HEK293 (cell line): ENCODE data around the gene AP3B1.

Experiments used
- CTCF ChIA-PET: fragments of 350-600 bp; formaldehyde crosslinking; extraction: SDS; loops from one replicate; lab custom pipeline; 2021; ENCODE audit warnings: antibody characterized with exemption; lab: Yijun Ruan, JAX
- POLR2A ChIA-PET: fragments of 300-600 bp; formaldehyde crosslinking; extraction: SDS; loops from one replicate; lab custom pipeline; 2020; ENCODE audit warnings: antibody characterized with exemption, inconsistent platforms; lab: Yijun Ruan, JAX
- H3K27ac ChIP-seq: fragments of 200-500 bp; sonication (Bioruptor generic); 2 replicates; pipeline ENCODE4 v1.5.1; 2014; ENCODE audit warnings: low read depth, low read length, control low read depth, inconsistent platforms; ENCODE audit errors: extremely low read depth
- H3K36me3 ChIP-seq, 2 experiments: fragments of 200-500 bp in 1 of 2; sonication (Bioruptor generic) in 1 of 2; 1 replicate in 1 of 2; 2 replicates in 1 of 2; pipeline ENCODE4 v1.5.1; 2014 to 2017; ENCODE audit warnings: inconsistent platforms in 2 of 2, low read length in 2 of 2; ENCODE audit not compliant: control insufficient read depth in 2 of 2, insufficient read depth in 1 of 2
- H3K4me1 ChIP-seq: fragments of 200-500 bp; sonication (Bioruptor generic); 2 replicates; pipeline ENCODE4 v1.5.1; 2014; ENCODE audit warnings: mild to moderate bottlenecking, low read length, inconsistent platforms; ENCODE audit not compliant: control insufficient read depth, insufficient read depth
- H3K4me3 ChIP-seq: 2 replicates; pipeline ENCODE4 v1.5.1; 2011; ENCODE audit warnings: low read depth, mild to moderate bottlenecking, control low read depth, low read length, moderate library complexity
- H3K9me3 ChIP-seq: fragments of 200-500 bp; sonication (Bioruptor generic); 2 replicates; pipeline ENCODE4 v1.5.1; 2014; ENCODE audit warnings: low read depth, low read length, inconsistent platforms; ENCODE audit not compliant: control insufficient read depth, insufficient read depth
- EGR2 ChIP-seq: fragments of 450-650 bp; formaldehyde crosslinking; IDR thresholded peaks from 2 replicates; pipeline ENCODE4 v1.5.1; 2016; ENCODE audit warnings: low read depth, missing biosample characterization, missing genetic modification characterization
- PRDM1 ChIP-seq: fragments of 450-650 bp; formaldehyde crosslinking; IDR thresholded peaks from 2 replicates; pipeline ENCODE4; 2016; ENCODE audit warnings: missing biosample characterization, missing genetic modification characterization
- ZBTB1 ChIP-seq: fragments of 450-650 bp; formaldehyde crosslinking; IDR thresholded peaks from 2 replicates; pipeline ENCODE4 v1.5.1; 2016; ENCODE audit warnings: missing biosample characterization, missing genetic modification characterization
- ZBTB11 ChIP-seq: fragments of 450-650 bp; formaldehyde crosslinking; conservative IDR thresholded peaks from 2 replicates; pipeline ENCODE4 v1.5.1; 2016; ENCODE audit warnings: low read depth, missing biosample characterization, missing genetic modification characterization
- ZFP37 ChIP-seq: fragments of 450-650 bp; formaldehyde crosslinking; IDR thresholded peaks from 2 replicates; pipeline ENCODE4 v1.5.1; 2016; ENCODE audit warnings: missing biosample characterization, missing genetic modification characterization
- ZNF132 ChIP-seq: fragments of 450-650 bp; formaldehyde crosslinking; IDR thresholded peaks from 2 replicates; pipeline ENCODE4 v1.5.1; 2017; ENCODE audit warnings: missing biosample characterization, missing genetic modification characterization, borderline replicate concordance
- ZNF133 ChIP-seq: fragments of 450-650 bp; formaldehyde crosslinking; IDR thresholded peaks from 2 replicates; pipeline ENCODE4 v1.5.1; 2016; ENCODE audit warnings: missing biosample characterization, missing genetic modification characterization
- ZNF311 ChIP-seq: fragments of 450-650 bp; formaldehyde crosslinking; IDR thresholded peaks from 2 replicates; pipeline ENCODE4 v1.5.1; 2017; ENCODE audit warnings: missing biosample characterization, missing genetic modification characterization, borderline replicate concordance
- ZNF366 ChIP-seq: fragments of 450-650 bp; formaldehyde crosslinking; conservative IDR thresholded peaks from 2 replicates; pipeline ENCODE4 v1.5.1; 2016; ENCODE audit warnings: missing biosample characterization, missing genetic modification characterization
- ZNF394 ChIP-seq: fragments of 450-650 bp; formaldehyde crosslinking; IDR thresholded peaks from 2 replicates; pipeline ENCODE4 v1.5.1; 2016; ENCODE audit warnings: missing biosample characterization, missing genetic modification characterization, mild to moderate bottlenecking, moderate library complexity, borderline replicate concordance
- ZNF513 ChIP-seq: fragments of 450-650 bp; IDR thresholded peaks from 2 replicates; pipeline ENCODE4 v1.5.1; 2018; ENCODE audit warnings: missing biosample characterization, missing genetic modification characterization
- ZNF544 ChIP-seq: fragments of 450-650 bp; formaldehyde crosslinking; IDR thresholded peaks from 2 replicates; pipeline ENCODE4 v1.5.0; 2017; ENCODE audit warnings: missing biosample characterization, missing genetic modification characterization
- ZNF548 ChIP-seq: fragments of 450-650 bp; formaldehyde crosslinking; IDR thresholded peaks from 2 replicates; pipeline ENCODE4 v1.5.1; 2016; ENCODE audit warnings: missing biosample characterization, missing genetic modification characterization
- ZNF549 ChIP-seq: fragments of 450-650 bp; IDR thresholded peaks from 2 replicates; pipeline ENCODE4 v1.5.1; 2018; ENCODE audit warnings: missing biosample characterization, missing genetic modification characterization, mild to moderate bottlenecking, inconsistent platforms, moderate library complexity
- ZNF561 ChIP-seq: fragments of 450-650 bp; IDR thresholded peaks from 2 replicates; pipeline ENCODE4 v1.5.1; 2018; ENCODE audit warnings: missing biosample characterization, missing genetic modification characterization, borderline replicate concordance
- ZNF701 ChIP-seq: fragments of 450-650 bp; formaldehyde crosslinking; IDR thresholded peaks from 2 replicates; pipeline ENCODE4 v1.5.1; 2016; ENCODE audit warnings: missing biosample characterization, missing genetic modification characterization
- TF ChIP-seq, protein P1 (sequence below): fragments of 450-650 bp; formaldehyde crosslinking; IDR thresholded peaks from 2 replicates; pipeline ENCODE4 v1.5.1; 2016; ENCODE audit warnings: missing biosample characterization, missing genetic modification characterization
- TF ChIP-seq, protein P2 (sequence below): fragments of 450-650 bp; formaldehyde crosslinking; IDR thresholded peaks from 2 replicates; pipeline ENCODE4 v1.5.1; 2016; ENCODE audit warnings: missing biosample characterization, missing genetic modification characterization
- TF ChIP-seq, protein P3 (sequence below): fragments of 450-650 bp; formaldehyde crosslinking; IDR thresholded peaks from 2 replicates; pipeline ENCODE4 v1.5.1; 2016; ENCODE audit warnings: missing biosample characterization, missing genetic modification characterization

Gene AP3B1

GRCh38 chr5:78336698-78337097 lies 42.2 kb upstream of the AP3B1 start (continued):
- TF ChIP-seq, protein P1, sequence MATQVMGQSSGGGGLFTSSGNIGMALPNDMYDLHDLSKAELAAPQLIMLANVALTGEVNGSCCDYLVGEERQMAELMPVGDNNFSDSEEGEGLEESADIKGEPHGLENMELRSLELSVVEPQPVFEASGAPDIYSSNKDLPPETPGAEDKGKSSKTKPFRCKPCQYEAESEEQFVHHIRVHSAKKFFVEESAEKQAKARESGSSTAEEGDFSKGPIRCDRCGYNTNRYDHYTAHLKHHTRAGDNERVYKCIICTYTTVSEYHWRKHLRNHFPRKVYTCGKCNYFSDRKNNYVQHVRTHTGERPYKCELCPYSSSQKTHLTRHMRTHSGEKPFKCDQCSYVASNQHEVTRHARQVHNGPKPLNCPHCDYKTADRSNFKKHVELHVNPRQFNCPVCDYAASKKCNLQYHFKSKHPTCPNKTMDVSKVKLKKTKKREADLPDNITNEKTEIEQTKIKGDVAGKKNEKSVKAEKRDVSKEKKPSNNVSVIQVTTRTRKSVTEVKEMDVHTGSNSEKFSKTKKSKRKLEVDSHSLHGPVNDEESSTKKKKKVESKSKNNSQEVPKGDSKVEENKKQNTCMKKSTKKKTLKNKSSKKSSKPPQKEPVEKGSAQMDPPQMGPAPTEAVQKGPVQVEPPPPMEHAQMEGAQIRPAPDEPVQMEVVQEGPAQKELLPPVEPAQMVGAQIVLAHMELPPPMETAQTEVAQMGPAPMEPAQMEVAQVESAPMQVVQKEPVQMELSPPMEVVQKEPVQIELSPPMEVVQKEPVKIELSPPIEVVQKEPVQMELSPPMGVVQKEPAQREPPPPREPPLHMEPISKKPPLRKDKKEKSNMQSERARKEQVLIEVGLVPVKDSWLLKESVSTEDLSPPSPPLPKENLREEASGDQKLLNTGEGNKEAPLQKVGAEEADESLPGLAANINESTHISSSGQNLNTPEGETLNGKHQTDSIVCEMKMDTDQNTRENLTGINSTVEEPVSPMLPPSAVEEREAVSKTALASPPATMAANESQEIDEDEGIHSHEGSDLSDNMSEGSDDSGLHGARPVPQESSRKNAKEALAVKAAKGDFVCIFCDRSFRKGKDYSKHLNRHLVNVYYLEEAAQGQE: no peak

DNA sequence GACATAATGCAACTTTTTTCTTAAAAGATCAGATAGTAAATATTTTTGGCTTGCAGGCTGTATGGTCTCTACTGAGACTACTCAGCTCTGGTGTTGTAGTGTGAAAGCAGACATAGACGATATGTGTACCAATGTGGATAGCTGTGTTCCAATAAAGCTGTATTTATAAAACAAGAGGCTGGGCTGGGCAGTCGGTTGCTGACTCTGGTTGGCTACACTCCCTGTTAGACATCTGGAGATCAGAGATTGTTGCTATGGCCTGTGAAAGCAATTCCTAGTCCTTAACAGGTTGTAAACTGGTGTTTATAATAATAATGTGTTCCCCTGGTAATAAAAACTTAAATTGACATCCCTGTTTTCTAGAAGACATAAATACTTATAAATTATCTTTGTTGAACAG lies 41.5 kb upstream of the AP3B1 start:
- no peak overlapping the region for H3K27ac ChIP-seq
- POLR2A ChIA-PET: no interaction called here
- H3K4me1 ChIP-seq: no peaks in the 10 kb centered on the region
- H3K36me3 ChIP-seq: no peaks in the 10 kb centered on the region
- no peak overlapping the region for H3K4me3 ChIP-seq
- no peak for TF ChIP-seq ZNF701 (tag by site-specific recombination)
- TF ChIP-seq ZFP37 (tag by site-specific recombination): no peak
- no peak for TF ChIP-seq ZNF311
- no peak for TF ChIP-seq ZNF544 (tag by site-specific recombination)
- no peak for TF ChIP-seq ZNF513 (tag by site-specific recombination)
- TF ChIP-seq ZNF366 (tag by site-specific recombination): no peak
- no peak for TF ChIP-seq PRDM1 (tag by site-specific recombination)
- TF ChIP-seq ZNF394 (tag by site-specific recombination): no peak
- TF ChIP-seq ZNF132 (tag by site-specific recombination): no peak
- TF ChIP-seq ZBTB1 (tag by site-specific recombination): no peak
- TF ChIP-seq ZNF561 (tag by site-specific recombination): no peak
- TF ChIP-seq, all 188 proteins: peak for 0
- H3K9me3 ChIP-seq: no peaks in the 10 kb centered on the region
- CTCF ChIA-PET: interaction anchor here (0.6 to 0.8 kb wide), 2 partner anchors 489 to 567 kb away, joined by 3 read pairs; no protein-coding TSS in a partner anchor

DNA sequence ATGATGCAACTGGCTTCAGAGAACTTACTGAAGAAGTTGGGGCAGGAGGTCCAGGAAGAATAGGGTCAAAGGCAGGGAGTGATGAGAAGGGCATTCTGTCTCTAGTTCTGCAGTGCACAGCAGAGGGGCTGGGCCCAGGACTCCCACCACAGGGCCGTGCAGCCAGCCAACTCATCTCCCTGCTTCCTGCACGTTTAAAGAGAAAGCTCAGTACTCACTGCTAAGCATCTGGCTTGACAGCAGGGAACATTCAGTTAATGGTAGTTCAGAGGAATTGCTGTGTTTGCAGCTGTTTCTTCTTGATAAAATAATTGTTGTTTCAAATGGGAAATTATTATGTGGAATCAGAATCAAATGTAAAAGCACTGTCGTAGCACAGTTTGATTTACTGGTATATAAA lies 40.3 kb upstream of the AP3B1 start:
- no peaks in the 10 kb centered on the region for H3K4me1 ChIP-seq
- CTCF ChIA-PET: interaction anchor here (0.6 to 1.0 kb wide), 2 partner anchors 13 to 20 kb away, joined by 6 read pairs; no protein-coding TSS in a partner anchor
- no peak overlapping the region for H3K4me3 ChIP-seq
- no peaks in the 10 kb centered on the region for H3K9me3 ChIP-seq
- H3K27ac ChIP-seq: no peak overlapping the region
- POLR2A ChIA-PET: interaction anchor here (0.7 kb wide), 1 partner anchor 25 kb away, joined by 3 read pairs; no protein-coding TSS in a partner anchor
- H3K36me3 ChIP-seq: no peaks in the 10 kb centered on the region
- TF ChIP-seq ZBTB11 (tag by site-specific recombination) (no peak), ZNF548 (tag by site-specific recombination) (no peak), EGR2 (tag by site-specific recombination) (no peak), ZNF133 (tag by site-specific recombination) (no peak), ZNF549 (tag by site-specific recombination) (no peak)
- TF ChIP-seq, protein P2, sequence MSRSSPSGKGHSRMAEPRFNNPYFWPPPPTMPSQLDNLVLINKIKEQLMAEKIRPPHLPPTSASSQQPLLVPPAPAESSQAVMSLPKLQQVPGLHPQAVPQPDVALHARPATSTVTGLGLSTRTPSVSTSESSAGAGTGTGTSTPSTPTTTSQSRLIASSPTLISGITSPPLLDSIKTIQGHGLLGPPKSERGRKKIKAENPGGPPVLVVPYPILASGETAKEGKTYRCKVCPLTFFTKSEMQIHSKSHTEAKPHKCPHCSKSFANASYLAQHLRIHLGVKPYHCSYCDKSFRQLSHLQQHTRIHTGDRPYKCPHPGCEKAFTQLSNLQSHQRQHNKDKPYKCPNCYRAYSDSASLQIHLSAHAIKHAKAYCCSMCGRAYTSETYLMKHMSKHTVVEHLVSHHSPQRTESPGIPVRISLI: no peak
- TF ChIP-seq, protein P3, sequence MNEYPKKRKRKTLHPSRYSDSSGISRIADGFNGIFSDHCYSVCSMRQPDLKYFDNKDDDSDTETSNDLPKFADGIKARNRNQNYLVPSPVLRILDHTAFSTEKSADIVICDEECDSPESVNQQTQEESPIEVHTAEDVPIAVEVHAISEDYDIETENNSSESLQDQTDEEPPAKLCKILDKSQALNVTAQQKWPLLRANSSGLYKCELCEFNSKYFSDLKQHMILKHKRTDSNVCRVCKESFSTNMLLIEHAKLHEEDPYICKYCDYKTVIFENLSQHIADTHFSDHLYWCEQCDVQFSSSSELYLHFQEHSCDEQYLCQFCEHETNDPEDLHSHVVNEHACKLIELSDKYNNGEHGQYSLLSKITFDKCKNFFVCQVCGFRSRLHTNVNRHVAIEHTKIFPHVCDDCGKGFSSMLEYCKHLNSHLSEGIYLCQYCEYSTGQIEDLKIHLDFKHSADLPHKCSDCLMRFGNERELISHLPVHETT (tag by site-specific recombination): no peak
